Natural killer cell treated with Interleukin-12 subunit alpha and Interleukin-12 subunit beta and Interleukin-15 and Interleukin-18, amount 100 ng/mL, for 72 hours (primary cell): ENCODE measurements around the gene MAGOH. TPM values are rescaled to one million over a fixed set of nuclear protein-coding genes. Genes with fewer than 3 reads are reported as not detected.
A peak's percentile ranks its signal among the peaks of the same experiment; 100 is the strongest.

ENCODE experiments used
- ATAC-seq, 2 donors: fragments of 150-1000 bp; cut with Tn5 transposase in 1 of 2; sonication (Bioruptor Pico), chemical (Tn5 transposase) in 1 of 2; 2 replicates each; pipeline ENCODE4 v1.10.0; 2021
- DNase-seq: peaks from one replicate; pipeline ENCODE4 v3.0.0; 2022; ENCODE audit warnings: low spot score
- H3K27ac Mint-ChIP-seq, 2 donors: 1 replicate in 1 of 2; 2 replicates in 1 of 2; pipeline ENCODE4 v1.8.0; 2022; ENCODE audit warnings: mixed read lengths in 2 of 2, mild to moderate bottlenecking in 1 of 2, moderate library complexity in 1 of 2
- H3K27me3 Mint-ChIP-seq, 2 donors: 1 replicate in 1 of 2; 2 replicates in 1 of 2; pipeline ENCODE4 v1.8.0; 2022; ENCODE audit warnings: mixed read lengths in 2 of 2
- H3K36me3 Mint-ChIP-seq: one replicate; pipeline ENCODE4 v1.8.0; 2022; ENCODE audit warnings: mixed read lengths
- H3K4me1 Mint-ChIP-seq, 2 donors: 1 replicate in 1 of 2; 2 replicates in 1 of 2; pipeline ENCODE4 v1.8.0; 2022; ENCODE audit warnings: low read depth in 2 of 2, mixed read lengths in 2 of 2, mild to moderate bottlenecking in 1 of 2
- H3K4me3 Mint-ChIP-seq: one replicate; pipeline ENCODE4 v1.8.0; 2022; ENCODE audit warnings: mixed read lengths
- H3K9me3 Mint-ChIP-seq: 2 replicates; pipeline ENCODE4 v1.8.0; 2022; ENCODE audit warnings: mixed read lengths
- total RNA-seq, 2 donors: library from RNA; stranded (reverse); gene quantifications; one replicate each; pipeline ENCODE4 v1.2.3, GENCODE V29; 2022

The MAGOH gene
- total RNA-seq, 2 donors from 2014 or later, result 62.6 to 65.4 TPM

GRCh38 chr1:53182111-53182593 lies 56.2 kb downstream of the MAGOH start:
- DNase-seq, result peak; percentile 83

DNA sequence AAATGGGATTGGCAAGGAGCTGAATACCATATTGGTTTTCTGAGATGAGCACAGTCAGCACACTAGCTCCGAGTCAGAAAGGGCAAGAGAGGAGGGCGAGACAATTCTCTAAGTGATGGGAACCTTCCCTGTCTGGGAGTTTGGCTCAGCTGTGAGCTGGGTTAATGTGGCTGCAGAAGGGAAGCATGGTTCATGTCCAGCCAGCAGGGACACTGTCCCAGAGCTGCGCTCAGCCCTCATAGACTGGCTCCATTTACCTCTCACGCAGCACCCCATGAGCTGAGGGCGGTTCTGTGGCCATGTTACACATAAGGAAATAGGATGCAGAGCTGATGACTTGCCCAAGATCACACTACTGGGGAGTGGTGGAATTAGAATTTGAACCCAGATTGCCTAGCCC lies 57.4 kb downstream of the MAGOH start:
- H3K4me1 Mint-ChIP-seq, result no peaks in the 10 kb centered on the region
- H3K27me3 Mint-ChIP-seq, result peaks cover 0 to 7% of the 10 kb centered on the region in 2 donors
- H3K36me3 Mint-ChIP-seq, result no peaks in the 10 kb centered on the region
- ATAC-seq (no peak), DNase-seq (no peak)
- no peaks in the 10 kb centered on the region for H3K9me3 Mint-ChIP-seq
- H3K4me3 Mint-ChIP-seq, result no peak overlapping the region
- H3K27ac Mint-ChIP-seq, result no peak overlapping the region

More at GRCh38 chr1:53182111-53182593, 56.2 kb downstream of the MAGOH start:
- H3K27me3 Mint-ChIP-seq, result peaks cover 0 to 5% of the 10 kb centered on the region in 2 donors
- H3K27ac Mint-ChIP-seq, result no peak overlapping the region
- no peaks in the 10 kb centered on the region for H3K36me3 Mint-ChIP-seq
- no peaks in the 10 kb centered on the region for H3K4me1 Mint-ChIP-seq
- H3K4me3 Mint-ChIP-seq, result no peak overlapping the region
- ATAC-seq, result peak; percentile 75
- no peaks in the 10 kb centered on the region for H3K9me3 Mint-ChIP-seq

- Mint-ChIP-seq H3K27me3 (peaks cover 0 to 12% of the 10 kb centered on the region in 2 donors), H3K9me3 (no peaks in the 10 kb centered on the region), H3K27ac (no peak overlapping the region), H3K4me3 (no peak overlapping the region), H3K4me1 (no peaks in the 10 kb centered on the region), H3K36me3 (no peaks in the 10 kb centered on the region)
- ATAC-seq, result no peak
- no peak for DNase-seq
These were observed 58.1 kb downstream of the MAGOH start for GRCh38 chr1:53180226-53180625.

Other genes starting within 250 kb of the MAGOH start
- gene PODN, start 176.3 kb downstream of the MAGOH start, total RNA-seq, result not detected
- 1 to 10 TPM in 1 of 2 donors, under 1 TPM in 1; 0.29 to 1.1 TPM for gene SLC1A7, start 95.9 kb downstream of the MAGOH start, total RNA-seq
- gene CPT2, start 41.7 kb downstream of the MAGOH start, total RNA-seq, result 10 to 100 TPM; 12.3 to 14.7 TPM
- 10 to 100 TPM; 37.5 to 44.5 TPM for gene CZIB, start 17.9 kb downstream of the MAGOH start, total RNA-seq
- 100 to 1,000 TPM in 1 of 2 donors, 10 to 100 TPM in 1; 87.8 to 194 TPM for gene LRP8, start 89.6 kb upstream of the MAGOH start, total RNA-seq
- not detected for gene DMRTB1, start 220.9 kb upstream of the MAGOH start, total RNA-seq